IMR-90 (cell line): Measurements from ENCODE around the gene SOD1. TPM values are rescaled to one million over a fixed set of nuclear protein-coding genes. Genes with fewer than 3 reads are reported as not detected.
A peak's percentile ranks its signal among the peaks of the same experiment; 100 is the strongest.

Experiments used
- ATAC-seq: fragments of 200-7000 bp; cut with Tn5 transposase; 2 replicates; pipeline ENCODE4 v1.9.1; 2020; ENCODE audit warnings: low read depth, mild to moderate bottlenecking, moderate library complexity
- BruUV-seq: library from RNA; stranded (reverse); fragments of 400-500 nt; replicated peaks from 2 replicates; lab custom pipeline; 2021; lab: Mats Ljungman, UMichigan
- CTCF ChIA-PET: fragments of 300-600 bp; formaldehyde crosslinking; extraction: SDS; loops from one replicate; lab custom pipeline; 2021; ENCODE audit warnings: antibody characterized with exemption; lab: Yijun Ruan, JAX
- POLR2A ChIA-PET: fragments of 300-600 bp; sonication (Branson Sonifier 250); formaldehyde crosslinking; loops from one replicate; lab custom pipeline; 2022; ENCODE audit warnings: antibody characterized with exemption; ENCODE audit not compliant: unreplicated experiment; lab: Charles Lee
- DNase-seq: peaks from one replicate; pipeline ENCODE4 v3.0.0; 2013
- H2AFZ ChIP-seq: replicated peaks from 2 replicates; pipeline ENCODE3; 2013; ENCODE audit warnings: low read length, mild to moderate bottlenecking; ENCODE audit not compliant: poor library complexity
- H2AK5ac ChIP-seq: 2 replicates; pipeline ENCODE4 v1.6.1; 2013; ENCODE audit warnings: low read depth, low read length, inconsistent platforms
- H2AK9ac ChIP-seq: replicated peaks from 2 replicates; pipeline ENCODE3; 2013; ENCODE audit warnings: mild to moderate bottlenecking, low read depth, low read length, moderate library complexity; ENCODE audit not compliant: poor library complexity
- H2BK120ac ChIP-seq: 2 replicates; pipeline ENCODE4 v1.6.1; 2013; ENCODE audit warnings: low read depth, low read length, inconsistent platforms
- H2BK15ac ChIP-seq: 3 replicates; pipeline ENCODE4 v1.6.1; 2013; ENCODE audit warnings: low read depth, low read length, inconsistent platforms
- H2BK20ac ChIP-seq: 2 replicates; pipeline ENCODE4 v1.6.1; 2013; ENCODE audit warnings: low read depth, mild to moderate bottlenecking, inconsistent platforms, low read length, moderate library complexity
- H2BK5ac ChIP-seq: 2 replicates; pipeline ENCODE4 v1.6.1; 2013; ENCODE audit warnings: mild to moderate bottlenecking, low read depth, low read length, inconsistent platforms; ENCODE audit not compliant: poor library complexity, severe bottlenecking
- H3K14ac ChIP-seq: replicated peaks from 2 replicates; pipeline ENCODE4 v1.6.1; 2013; ENCODE audit warnings: low read depth, low read length, inconsistent platforms
- H3K18ac ChIP-seq: 2 replicates; pipeline ENCODE4 v1.6.1; 2013; ENCODE audit warnings: low read depth, low read length, control low read depth
- H3K23ac ChIP-seq: 2 replicates; pipeline ENCODE4 v1.6.1; 2013; ENCODE audit warnings: low read depth, low read length, inconsistent platforms
- H3K27ac ChIP-seq: 2 replicates; pipeline ENCODE4 v1.5.1; 2013; ENCODE audit warnings: mild to moderate bottlenecking, control low read depth, low read length; ENCODE audit not compliant: insufficient read depth
- H3K27me3 ChIP-seq: 2 replicates; pipeline ENCODE4 v1.6.1; 2013; ENCODE audit warnings: low read length; ENCODE audit not compliant: control insufficient read depth, insufficient read depth
- H3K36me3 ChIP-seq: 2 replicates; pipeline ENCODE4 v1.6.1; 2013; ENCODE audit warnings: low read length, mixed read lengths; ENCODE audit not compliant: control insufficient read depth, insufficient read depth
- H3K4ac ChIP-seq: 2 replicates; pipeline ENCODE4 v1.6.1; 2013; ENCODE audit warnings: low read depth, low read length, inconsistent platforms
- H3K4me1 ChIP-seq: 2 replicates; pipeline ENCODE4 v1.6.1; 2013; ENCODE audit warnings: low read length, mixed read lengths; ENCODE audit not compliant: control insufficient read depth, insufficient read depth
- H3K4me2 ChIP-seq: 2 replicates; pipeline ENCODE4 v1.6.1; 2013; ENCODE audit warnings: low read depth, mild to moderate bottlenecking, control low read depth, low read length, moderate library complexity
- H3K4me3 ChIP-seq: 2 replicates; pipeline ENCODE4 v1.5.1; 2013; ENCODE audit warnings: low read depth, mild to moderate bottlenecking, control low read depth, low read length, moderate library complexity; ENCODE audit not compliant: insufficient read depth
- H3K56ac ChIP-seq: 2 replicates; pipeline ENCODE4 v1.6.1; 2013; ENCODE audit warnings: low read length, inconsistent platforms; ENCODE audit not compliant: insufficient read depth; ENCODE audit errors: extremely low read depth
- H3K79me1 ChIP-seq, 2 experiments: 2 replicates each; pipeline ENCODE4 v1.6.1; 2013; ENCODE audit warnings: low read length in 2 of 2, inconsistent platforms in 1 of 2, low read depth in 1 of 2
- H3K9ac ChIP-seq: 2 replicates; pipeline ENCODE4 v1.6.1; 2013; ENCODE audit warnings: low read depth, low read length, control low read depth
- H3K9me1 ChIP-seq: 2 replicates; pipeline ENCODE4 v1.6.1; 2013; ENCODE audit warnings: low read length, inconsistent platforms; ENCODE audit not compliant: insufficient read depth
- H3K9me3 ChIP-seq: 2 replicates; pipeline ENCODE4 v1.6.1; 2013; ENCODE audit warnings: low read length; ENCODE audit not compliant: control insufficient read depth, insufficient read depth
- H4K20me1 ChIP-seq: 2 replicates; pipeline ENCODE4 v1.6.1; 2013; ENCODE audit warnings: low read length, inconsistent platforms; ENCODE audit not compliant: insufficient read depth
- H4K5ac ChIP-seq: 2 replicates; pipeline ENCODE4 v1.6.1; 2013; ENCODE audit warnings: mild to moderate bottlenecking, low read depth, low read length, control low read depth
- H4K8ac ChIP-seq, 2 experiments: 2 replicates each; pipeline ENCODE4 v1.6.1; 2013; ENCODE audit warnings: low read depth in 2 of 2, low read length in 2 of 2, control low read depth in 1 of 2, inconsistent platforms in 1 of 2
- H4K91ac ChIP-seq: 2 replicates; pipeline ENCODE4 v1.6.1; 2013; ENCODE audit warnings: low read depth, low read length, inconsistent platforms; ENCODE audit not compliant: insufficient read depth
- BHLHE40 ChIP-seq: fragments of 150-350 bp; IDR thresholded peaks from 2 replicates; pipeline ENCODE4 v1.6.1; 2016; ENCODE audit warnings: mild to moderate bottlenecking, low read depth, low read length
- CEBPB ChIP-seq: IDR thresholded peaks from 2 replicates; pipeline ENCODE4 v1.6.1; 2012; ENCODE audit warnings: low read depth, low read length, improper control_type of control experiment
- CHD1 ChIP-seq: IDR thresholded peaks from 2 replicates; pipeline ENCODE4 v1.6.1; 2012; ENCODE audit warnings: low read depth, low read length, improper control_type of control experiment
- CTCF ChIP-seq: conservative IDR thresholded peaks from 2 replicates; pipeline ENCODE4 v1.5.1; 2012; ENCODE audit warnings: mild to moderate bottlenecking, low read depth, low read length, improper control_type of control experiment
- FOS ChIP-seq: fragments of 150-350 bp; IDR thresholded peaks from 2 replicates; pipeline ENCODE4 v1.6.1; 2016; ENCODE audit warnings: low read depth, low read length
- MAFK ChIP-seq: IDR thresholded peaks from 2 replicates; pipeline ENCODE4 v1.6.1; 2012; ENCODE audit warnings: low read depth, low read length, improper control_type of control experiment
- MAZ ChIP-seq: IDR thresholded peaks from 2 replicates; pipeline ENCODE4 v1.6.1; 2012; ENCODE audit warnings: low read depth, mild to moderate bottlenecking, low read length, improper control_type of control experiment, moderate library complexity, borderline replicate concordance
- MXI1 ChIP-seq: IDR thresholded peaks from 2 replicates; pipeline ENCODE4 v1.6.1; 2012; ENCODE audit warnings: low read depth, mild to moderate bottlenecking, low read length, moderate library complexity, borderline replicate concordance
- NFE2L2 ChIP-seq: fragments of 150-350 bp; IDR thresholded peaks from 2 replicates; pipeline ENCODE4 v1.6.1; 2016; ENCODE audit warnings: low read depth, mild to moderate bottlenecking, low read length
- POLR2A ChIP-seq: IDR thresholded peaks from 2 replicates; pipeline ENCODE4 v1.6.1; 2012; ENCODE audit warnings: mild to moderate bottlenecking, low read depth, low read length
- RAD21 ChIP-seq: IDR thresholded peaks from 2 replicates; pipeline ENCODE4 v1.6.1; 2012; ENCODE audit warnings: low read length, improper control_type of control experiment
- RCOR1 ChIP-seq: IDR thresholded peaks from 2 replicates; pipeline ENCODE4 v1.6.1; 2012; ENCODE audit warnings: mild to moderate bottlenecking, low read length, improper control_type of control experiment; ENCODE audit not compliant: insufficient replicate concordance
- RFX5 ChIP-seq: IDR thresholded peaks from 2 replicates; pipeline ENCODE4 v1.8.0; 2012; ENCODE audit warnings: low read depth, mild to moderate bottlenecking, low read length, moderate library complexity
- SMC3 ChIP-seq: fragments of 150-350 bp; IDR thresholded peaks from 2 replicates; pipeline ENCODE4 v1.6.1; 2016; ENCODE audit warnings: low read depth, mild to moderate bottlenecking, antibody characterized with exemption, low read length, moderate library complexity
- USF2 ChIP-seq: fragments of 150-350 bp; IDR thresholded peaks from 2 replicates; pipeline ENCODE4 v1.6.1; 2017; ENCODE audit warnings: mild to moderate bottlenecking, antibody characterized with exemption, low read length, low read depth
- WGBS, 2 experiments: methylation state at CpG; one replicate each; pipeline versions ENCODE4 v1.1.5 to v1.1.7; 2013; ENCODE audit warnings: missing lambda C conversion rate in 2 of 2; ENCODE audit not compliant: insufficient read length in 1 of 2; ENCODE audit errors: extremely low coverage in 2 of 2; 5-methylcytosine and 5-hydroxymethylcytosine counted together
- dilution Hi-C: fragments of 300-500 bp; cut with HindIII; formaldehyde crosslinking; loops from one replicate; pipeline ENCODE4 v1.14.3; 2018; ENCODE audit warnings: low sequenced_read_pairs; ENCODE audit not compliant: unreplicated experiment
- in situ Hi-C: fragments of 300-500 bp; cut with MboI; formaldehyde crosslinking; loops from 3 replicates; pipeline ENCODE4 v1.14.3; 2019; ENCODE audit warnings: low sequenced_read_pairs, inconsistent platforms, mixed read lengths
- intact Hi-C: fragments of 100-400 bp; cut with micrococcal nuclease; formaldehyde crosslinking; loops from 2 replicates; pipeline ENCODE4 v1.10.0; 2022
- polyA plus RNA-seq, 3 experiments: library from polyadenylated mRNA; depleted of rRNA; stranded (reverse); fragments of >200 nt; gene quantifications; 2 replicates each; pipeline ENCODE4 v1.2.3, GENCODE V29; 2012; ENCODE audit warnings: low replicate concordance in 1 of 3
- total RNA-seq: library from RNA; depleted of rRNA; stranded (reverse); fragments of >200 nt; gene quantifications from 2 replicates; pipeline ENCODE4 v1.2.3, GENCODE V29; 2012
- TF ChIP-seq, protein P1 (sequence below): fragments of 150-350 bp; IDR thresholded peaks from 2 replicates; pipeline ENCODE4 v1.6.1; 2016; ENCODE audit warnings: low read depth, mild to moderate bottlenecking, low read length, moderate library complexity, borderline replicate concordance

SOD1 gene
- total and polyA plus RNA-seq, 2 of the 4 experiments (the other 2 are of a cell fraction): 312 to 392 TPM

- intact Hi-C loops: no loop called here
- Histone ChIP-seq H3K4me1 (no peaks in the 10 kb centered on the region), H2AFZ (no peak overlapping the region), H3K9me3 (no peaks in the 10 kb centered on the region), H2BK15ac (no peak overlapping the region), H3K79me1 (peaks cover 4 to 31% of the 10 kb centered on the region in 2 experiments; a peak in 3 of 4 replicates), H2AK5ac (no peak overlapping the region), H2AK9ac (peak overlapping the region; percentile 55), H2BK120ac (no peak overlapping the region), H3K4me2 (no peak overlapping the region), H4K91ac (no peak overlapping the region), H4K8ac (no peak overlapping the region), H3K18ac (no peak overlapping the region), H3K9ac (no peak overlapping the region), H3K27me3 (no peaks in the 10 kb centered on the region), H4K5ac (no peak overlapping the region), H3K36me3 (peaks cover 19% of the 10 kb centered on the region), H4K20me1 (peaks cover 6% of the 10 kb centered on the region), H3K4ac (no peak overlapping the region), H3K14ac (no peak overlapping the region), H3K23ac (no peak overlapping the region), H2BK5ac (no peak overlapping the region), H3K56ac (no peak overlapping the region), H2BK20ac (no peak overlapping the region), H3K27ac (no peak overlapping the region), H3K4me3 (no peak overlapping the region), H3K9me1 (peaks cover 4% of the 10 kb centered on the region)
- no peak for ATAC-seq
- in situ Hi-C loops: no loop called here
- TF ChIP-seq RFX5 (no peak), POLR2A (no peak), RAD21 (no peak), RCOR1 (no peak), CHD1 (no peak), CEBPB (no peak), SMC3 (no peak), BHLHE40 (no peak), MAFK (no peak), CTCF (no peak), FOS (no peak), NFE2L2 (no peak), USF2 (no peak), MXI1 (no peak), MAZ (no peak)
- TF ChIP-seq, protein P1, sequence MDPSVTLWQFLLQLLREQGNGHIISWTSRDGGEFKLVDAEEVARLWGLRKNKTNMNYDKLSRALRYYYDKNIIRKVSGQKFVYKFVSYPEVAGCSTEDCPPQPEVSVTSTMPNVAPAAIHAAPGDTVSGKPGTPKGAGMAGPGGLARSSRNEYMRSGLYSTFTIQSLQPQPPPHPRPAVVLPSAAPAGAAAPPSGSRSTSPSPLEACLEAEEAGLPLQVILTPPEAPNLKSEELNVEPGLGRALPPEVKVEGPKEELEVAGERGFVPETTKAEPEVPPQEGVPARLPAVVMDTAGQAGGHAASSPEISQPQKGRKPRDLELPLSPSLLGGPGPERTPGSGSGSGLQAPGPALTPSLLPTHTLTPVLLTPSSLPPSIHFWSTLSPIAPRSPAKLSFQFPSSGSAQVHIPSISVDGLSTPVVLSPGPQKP: no peak
- DNase-seq: no peak
- dilution Hi-C loops: no loop called here
- ChIA-PET CTCF (no interaction called here), POLR2A (no interaction called here)
- BruUV-seq: TSS peak; percentile 69
- 84% methylated on average over 6 of the region's 12 CpGs; no CpG with 5 or more reads in 1 of the 2 experiments for WGBS, 2 experiments
These were observed 11.7 kb downstream of the SOD1 start for GRCh38 chr21:31671146-31671716.
